GM18868 (cell line): ENCODE data around the gene ANKRD11.

Experiments used
- ATAC-seq: cut with Tn5 transposase; IDR thresholded peaks from one replicate; pipeline ENCODE4 v1.9.1; 2021; ENCODE audit warnings: mild to moderate bottlenecking, moderate library complexity; ENCODE audit not compliant: unreplicated experiment

The ANKRD11 gene

GRCh38 chr16:89354325-89354724 lies 136.0 kb downstream of the ANKRD11 start:
- ATAC-seq = no peak

DNA sequence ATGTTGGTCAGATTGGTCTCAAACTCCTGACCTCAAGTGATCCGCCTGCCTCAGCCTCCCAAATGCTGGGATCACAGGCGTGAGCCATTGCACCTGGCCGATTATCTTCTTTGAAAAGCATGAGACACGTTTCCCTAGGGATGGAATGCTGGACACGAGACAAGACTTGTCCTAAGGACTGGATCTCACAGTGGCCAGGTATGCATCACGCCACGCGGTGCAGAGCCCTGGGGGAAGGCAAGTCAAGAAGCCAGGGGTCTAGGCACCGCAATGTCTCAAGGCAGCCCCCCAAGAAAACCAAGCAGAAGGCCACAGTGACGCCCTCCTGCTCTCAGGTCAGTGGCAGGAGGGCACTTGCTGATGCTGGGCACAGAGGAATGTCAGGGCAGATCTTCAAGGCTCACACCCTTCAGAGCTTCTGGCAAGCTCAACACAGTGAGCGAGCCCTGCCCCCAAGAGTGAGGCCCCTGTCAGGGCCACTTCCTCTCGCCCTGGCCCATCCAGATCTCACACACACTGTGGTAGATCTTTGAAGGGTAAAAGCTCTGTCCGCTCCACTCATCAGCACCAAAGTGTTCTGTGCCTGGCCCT lies 138.2 kb downstream of the ANKRD11 start:
- no peak for ATAC-seq

DNA sequence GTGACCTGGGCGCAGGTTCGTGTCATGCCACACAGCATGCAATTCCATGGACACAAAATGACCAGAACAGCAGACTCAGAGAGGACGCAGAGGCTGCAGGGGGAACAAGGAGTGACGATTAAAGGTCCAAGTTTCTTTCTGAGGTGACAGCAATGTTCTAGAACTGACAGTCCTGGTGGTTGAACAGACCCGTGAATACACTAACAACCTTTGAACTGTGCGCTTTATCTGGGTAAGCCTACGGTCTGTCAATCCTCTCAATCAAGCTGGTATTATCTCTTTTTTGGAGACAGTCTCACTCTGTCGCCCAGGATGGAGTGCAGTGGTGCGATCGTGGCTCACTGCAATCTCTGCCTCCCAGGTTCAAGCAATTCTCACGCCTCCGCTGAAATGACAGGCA lies 138.7 kb downstream of the ANKRD11 start:
- ATAC-seq = no peak

DNA sequence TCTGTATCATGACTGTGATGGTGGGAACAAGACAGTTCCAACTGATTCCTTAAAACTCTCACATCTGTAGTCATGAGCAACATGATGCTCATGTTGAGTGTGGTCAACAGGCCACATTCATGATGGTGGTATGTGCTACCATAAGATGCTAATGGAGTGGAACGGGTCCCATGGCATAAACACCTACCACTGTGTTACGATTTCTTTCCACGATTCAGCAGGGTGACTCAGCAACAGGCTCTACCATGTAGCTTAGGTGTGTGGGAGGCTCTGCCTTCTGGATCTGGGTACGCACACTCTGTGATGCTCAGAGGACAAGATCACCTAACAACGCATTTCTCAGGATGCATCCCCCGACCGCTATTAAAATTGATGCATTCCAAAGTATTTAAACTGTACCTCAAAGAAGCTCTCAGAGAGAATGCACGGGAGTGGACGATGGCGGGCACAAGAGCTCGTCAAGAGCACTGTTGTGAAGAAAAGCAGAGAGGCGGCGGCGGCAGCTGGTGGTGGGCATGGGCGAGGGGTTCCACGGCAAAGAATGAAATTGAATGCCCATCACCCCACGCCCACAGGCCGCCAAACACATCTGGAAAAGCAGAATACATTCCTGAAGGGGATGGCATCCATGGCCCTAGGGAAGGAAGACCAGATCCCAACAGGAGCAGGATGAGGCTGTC lies 139.5 kb downstream of the ANKRD11 start:
- ATAC-seq = no peak

GRCh38 chr16:89349947-89350633 lies 140.3 kb downstream of the ANKRD11 start:
- no peak for ATAC-seq

DNA sequence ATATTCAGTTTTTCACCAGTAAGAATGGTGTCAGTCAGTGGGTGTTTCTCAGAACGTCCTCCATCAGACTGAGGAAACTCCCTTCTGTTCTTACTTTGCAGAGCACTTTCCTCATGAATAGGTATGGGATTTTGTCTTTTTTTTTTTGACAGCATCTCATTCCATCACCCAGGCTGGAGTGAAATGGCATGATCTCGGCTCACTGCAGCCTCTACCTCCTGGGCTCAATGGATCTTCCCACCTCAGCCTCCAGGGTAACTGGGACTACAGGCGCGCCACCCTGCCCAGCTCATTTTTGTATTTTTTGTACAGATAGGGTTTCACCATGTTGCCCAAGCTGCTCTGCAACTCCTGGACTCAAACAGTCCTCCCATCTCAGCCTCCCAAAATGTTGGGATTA lies 142.6 kb downstream of the ANKRD11 start:
- ATAC-seq = no peak

GRCh38 chr16:89346869-89347268 lies 143.5 kb downstream of the ANKRD11 start:
- ATAC-seq = no peak

GRCh38 chr16:89345642-89346150 lies 144.7 kb downstream of the ANKRD11 start:
- no peak for ATAC-seq

GRCh38 chr16:89344846-89345611 lies 145.3 kb downstream of the ANKRD11 start:
- no peak for ATAC-seq

DNA sequence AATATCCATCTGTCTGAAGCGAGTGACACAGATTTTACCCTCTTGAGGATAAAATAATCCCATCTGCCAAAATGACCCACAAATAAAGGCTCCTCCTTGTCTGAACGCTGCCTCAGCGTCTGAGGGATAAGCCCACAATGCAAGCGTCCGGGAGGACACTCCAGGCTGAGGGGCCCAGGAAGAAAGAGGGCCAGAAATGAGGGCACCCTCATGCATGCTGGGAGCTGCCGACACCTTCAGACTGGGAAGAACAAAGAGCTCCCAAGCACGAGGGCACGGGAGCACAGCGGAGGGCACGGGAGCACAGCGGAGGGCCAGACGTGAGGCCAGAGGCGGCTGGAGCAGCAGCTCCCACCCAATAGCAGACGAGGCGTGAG lies 145.9 kb downstream of the ANKRD11 start:
- no peak for ATAC-seq

GRCh38 chr16:89343501-89344457 lies 146.6 kb downstream of the ANKRD11 start:
- no peak for ATAC-seq

DNA sequence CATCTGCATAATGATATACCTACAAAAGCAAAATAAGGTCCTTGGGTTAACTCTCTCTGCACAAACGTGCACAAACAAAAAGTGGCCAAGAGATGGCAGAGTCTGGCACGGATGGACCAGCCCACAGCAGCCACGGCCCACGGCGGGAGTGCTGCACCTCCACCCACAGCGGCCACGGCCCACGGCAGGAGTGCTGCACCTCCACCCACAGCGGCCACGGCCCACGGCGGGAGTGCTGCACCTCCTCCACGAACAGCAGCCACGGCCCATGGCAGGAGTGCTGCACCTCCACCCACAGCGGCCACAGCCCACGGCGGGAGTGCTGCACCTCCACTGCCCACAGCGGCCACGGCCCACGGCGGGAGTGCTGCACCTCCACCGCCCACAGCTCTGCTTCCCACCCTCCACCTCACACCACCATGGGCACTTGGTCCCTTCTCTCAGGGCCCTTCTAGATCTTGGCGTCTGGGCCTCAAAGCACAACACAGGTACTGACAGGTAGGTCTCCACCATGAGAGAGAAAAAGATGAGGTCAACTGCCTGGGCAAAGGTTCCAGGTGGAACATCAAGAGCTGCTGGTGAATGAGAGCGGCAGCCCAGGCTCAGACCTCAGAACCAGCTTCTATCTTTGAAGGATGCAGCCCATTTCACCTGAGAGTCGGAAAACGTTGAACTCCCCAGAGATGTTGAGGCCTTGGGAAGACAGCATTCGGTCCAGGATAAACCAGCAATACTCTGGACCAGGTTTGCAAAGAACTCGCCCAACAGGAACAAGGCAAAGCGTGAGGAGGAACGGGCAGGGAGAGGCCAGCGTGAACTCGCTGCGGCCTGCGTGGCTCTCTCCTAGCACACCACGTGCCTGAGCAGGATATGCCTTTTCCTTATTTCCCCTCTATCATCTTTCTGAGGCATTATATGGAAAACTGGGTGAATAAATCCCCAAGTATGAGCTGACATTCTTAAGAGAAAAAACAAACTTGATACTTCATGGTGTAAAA lies 148.4 kb downstream of the ANKRD11 start:
- no peak for ATAC-seq

DNA sequence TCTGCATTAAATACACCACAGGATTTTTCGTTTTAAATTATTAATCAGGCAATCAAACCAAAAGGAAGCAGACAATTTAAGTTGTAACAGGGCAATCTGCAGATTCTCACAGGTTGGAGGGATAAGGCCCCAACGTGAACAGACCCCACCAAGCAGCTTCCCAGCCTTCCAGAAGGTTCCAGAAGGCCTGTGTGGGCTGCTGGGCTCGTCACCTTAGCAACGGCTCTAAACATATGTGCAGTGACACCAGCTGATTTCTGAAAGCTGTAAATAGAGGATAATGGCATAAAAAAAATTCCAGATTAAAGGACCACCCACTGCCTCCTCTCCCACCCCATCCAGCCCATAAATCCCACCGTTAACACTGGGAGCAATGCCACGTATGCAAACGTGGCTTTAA lies 149.1 kb downstream of the ANKRD11 start:
- no peak for ATAC-seq

- no peak for ATAC-seq
Observed at GRCh38 chr16:89338863-89339262, 151.5 kb downstream of the ANKRD11 start.

DNA sequence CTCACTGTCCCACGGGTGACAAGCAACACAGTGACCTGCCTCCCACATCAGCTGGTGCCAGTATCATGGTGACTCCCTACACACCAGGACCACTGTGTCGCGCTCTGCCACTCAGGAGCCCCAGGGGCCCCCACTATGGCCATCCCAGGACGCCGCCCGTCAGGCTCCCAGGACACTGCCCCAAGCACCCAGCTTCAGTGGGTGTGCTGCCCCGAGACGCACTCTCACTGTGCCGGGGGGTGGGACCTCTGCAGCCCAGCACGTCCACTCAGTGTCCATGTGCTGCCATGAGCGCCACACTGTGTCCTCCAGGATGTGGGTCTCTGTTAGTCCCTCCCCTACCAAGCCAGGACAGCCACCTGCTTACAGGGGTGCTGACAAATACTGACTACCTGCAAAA lies 152.4 kb downstream of the ANKRD11 start:
- ATAC-seq = no peak

DNA sequence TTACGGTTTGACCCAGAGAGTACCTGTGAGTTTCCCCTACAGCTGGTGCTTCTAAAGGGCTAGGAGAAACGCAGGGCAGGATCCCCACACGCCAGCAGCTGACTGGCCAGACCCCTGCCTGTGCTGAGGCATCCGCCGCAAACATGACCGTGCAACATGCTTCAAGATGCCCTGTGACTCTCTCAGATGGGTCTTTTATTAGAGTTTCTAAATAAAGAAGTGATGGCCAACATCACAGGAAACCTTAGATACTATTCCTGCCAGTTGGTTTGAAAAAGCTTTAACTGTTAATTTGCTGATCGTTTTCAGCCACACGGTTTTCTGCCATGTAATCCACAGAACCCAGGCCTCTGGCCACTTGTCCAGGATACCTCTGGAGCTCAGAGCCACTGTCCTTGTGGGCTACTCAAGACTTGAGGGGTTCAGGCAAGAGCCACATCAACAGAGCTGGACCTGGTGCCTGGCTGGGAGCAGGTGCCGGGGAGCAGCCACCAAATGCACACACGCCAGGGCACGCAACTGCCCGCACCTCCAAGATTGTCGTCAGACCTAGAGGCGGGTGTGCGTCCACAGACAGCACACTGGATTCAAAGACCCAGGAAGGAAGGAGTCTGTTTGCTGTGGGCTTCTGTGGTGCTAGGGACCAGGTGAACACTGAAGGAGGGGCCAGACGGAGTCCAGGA lies 154.4 kb downstream of the ANKRD11 start:
- no peak for ATAC-seq

- no peak for ATAC-seq
Observed at GRCh38 chr16:89334988-89335802, 155.2 kb downstream of the ANKRD11 start.

- no peak for ATAC-seq
Observed at GRCh38 chr16:89334461-89334860, 155.9 kb downstream of the ANKRD11 start.
